ENCODE data around the gene HSD11B2.

- TF ChIP-seq CTCF (conservative IDR thresholded peaks at IDR 0.05; ENCODE audit: low read length): no peak
- no peak for TF ChIP-seq EZH2phosphoT487 (IDR thresholded peaks at IDR 0.05; ENCODE audit: borderline replicate concordance, low read depth, low read length)
These were observed 20.3 kb downstream of the HSD11B2 start for GRCh38 chr16:67451061-67451703.

Data from OCI-LY7 (cell line).